MM.1S (cell line): ENCODE measurements around the gene PDGFA.

ENCODE experiments used
- EZH2 ChIP-seq: fragments of 300-600 bp; sonication (generic); optimal IDR thresholded peaks from 2 replicates; pipeline ENCODE3; 2017; ENCODE audit warnings: low read depth, mild to moderate bottlenecking, antibody characterized with exemption, low read length, mixed read lengths
- EZH2phosphoT487 ChIP-seq: fragments of 300-600 bp; sonication (generic); IDR thresholded peaks from 2 replicates; pipeline ENCODE4 v1.6.1; 2018; ENCODE audit warnings: antibody characterized with exemption, low read length
- TF ChIP-seq, protein P1 (sequence below): fragments of 300-600 bp; sonication (generic); IDR thresholded peaks from 2 replicates; pipeline ENCODE4 v1.5.1; 2016; ENCODE audit warnings: antibody characterized with exemption, low read length, mixed read lengths

DNA sequence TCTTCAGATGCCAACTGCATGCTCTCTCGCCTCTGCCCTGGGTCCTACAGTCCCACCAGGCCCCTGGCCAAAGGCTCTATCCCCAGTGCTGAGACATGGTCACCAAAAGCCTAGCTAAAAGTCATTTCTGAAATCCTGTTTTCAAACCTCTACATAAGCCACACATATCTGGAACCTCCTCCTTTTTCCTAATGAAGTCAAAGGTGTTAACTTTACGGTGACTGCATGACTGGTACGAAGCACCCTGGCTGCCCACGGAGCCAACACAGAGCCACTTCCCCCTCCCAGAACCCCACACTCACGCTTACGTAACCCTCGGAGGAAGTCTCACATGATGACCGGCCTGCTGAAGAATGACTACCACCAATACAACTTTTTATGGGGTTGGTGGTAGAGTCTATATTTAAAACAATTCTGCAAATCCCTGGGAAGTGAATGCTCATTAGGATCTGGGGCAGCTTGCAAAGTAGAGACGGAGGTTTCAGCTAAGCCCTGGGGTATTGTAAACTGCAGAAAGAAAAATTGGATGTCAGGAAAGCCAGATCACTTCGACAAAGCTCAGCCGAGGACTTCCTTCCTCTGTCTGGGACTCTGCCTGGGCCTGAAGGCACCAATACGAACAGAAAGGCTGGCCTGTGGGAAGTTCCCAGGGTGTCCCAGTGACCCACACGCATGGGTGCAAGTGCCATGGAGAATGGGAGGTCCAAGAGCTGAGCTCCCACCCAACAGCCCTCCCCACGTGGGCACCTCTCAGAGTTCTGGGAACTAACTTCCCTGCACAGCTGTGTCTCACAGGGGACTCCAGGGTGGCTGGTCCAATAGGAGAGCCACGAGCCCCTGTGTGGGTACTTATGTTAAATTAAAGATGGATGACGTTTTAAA lies 50.7 kb downstream of the PDGFA start:
- TF ChIP-seq EZH2 = no peak
- TF ChIP-seq, protein P1, sequence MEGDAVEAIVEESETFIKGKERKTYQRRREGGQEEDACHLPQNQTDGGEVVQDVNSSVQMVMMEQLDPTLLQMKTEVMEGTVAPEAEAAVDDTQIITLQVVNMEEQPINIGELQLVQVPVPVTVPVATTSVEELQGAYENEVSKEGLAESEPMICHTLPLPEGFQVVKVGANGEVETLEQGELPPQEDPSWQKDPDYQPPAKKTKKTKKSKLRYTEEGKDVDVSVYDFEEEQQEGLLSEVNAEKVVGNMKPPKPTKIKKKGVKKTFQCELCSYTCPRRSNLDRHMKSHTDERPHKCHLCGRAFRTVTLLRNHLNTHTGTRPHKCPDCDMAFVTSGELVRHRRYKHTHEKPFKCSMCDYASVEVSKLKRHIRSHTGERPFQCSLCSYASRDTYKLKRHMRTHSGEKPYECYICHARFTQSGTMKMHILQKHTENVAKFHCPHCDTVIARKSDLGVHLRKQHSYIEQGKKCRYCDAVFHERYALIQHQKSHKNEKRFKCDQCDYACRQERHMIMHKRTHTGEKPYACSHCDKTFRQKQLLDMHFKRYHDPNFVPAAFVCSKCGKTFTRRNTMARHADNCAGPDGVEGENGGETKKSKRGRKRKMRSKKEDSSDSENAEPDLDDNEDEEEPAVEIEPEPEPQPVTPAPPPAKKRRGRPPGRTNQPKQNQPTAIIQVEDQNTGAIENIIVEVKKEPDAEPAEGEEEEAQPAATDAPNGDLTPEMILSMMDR = no peak
- no peak for TF ChIP-seq EZH2phosphoT487
